Measurements from ENCODE around the gene PRKCH.

GRCh38 chr14:61408498-61408897 is 87.1 kb downstream of the PRKCH start:
- TF ChIP-seq CTCF (IDR thresholded peaks at IDR 0.05; ENCODE audit: poor library complexity): no peak
- TF ChIP-seq EZH2 (IDR thresholded peaks at IDR 0.05; ENCODE audit: borderline replicate concordance): no peak

Data from hepatocyte (in vitro differentiated cells).